K562 (cell line): Measurements from ENCODE around the gene SLC22A4. TPM values are rescaled to one million over a fixed set of nuclear protein-coding genes. Genes with fewer than 3 reads are reported as not detected.

Source experiments
- IRF2 ChIP-seq: sonication (generic); formaldehyde crosslinking; IDR thresholded peaks from 2 replicates; pipeline ENCODE4 v1.8.1; 2022; ENCODE audit warnings: mild to moderate bottlenecking, missing genetic modification reagents
- KAT8 ChIP-seq: fragments of 450-650 bp; IDR thresholded peaks from 2 replicates; pipeline ENCODE4 v1.6.1; 2016; ENCODE audit warnings: low read depth, mild to moderate bottlenecking
- MEF2A ChIP-seq: IDR thresholded peaks from 2 replicates; pipeline ENCODE4 v1.6.1; 2011; ENCODE audit warnings: low read depth, mild to moderate bottlenecking, low read length, moderate library complexity; ENCODE audit not compliant: control insufficient read depth
- MTF1 ChIP-seq: fragments of 250-450 bp; sonication (Bioruptor Pico); IDR thresholded peaks from 2 replicates; pipeline ENCODE4 v1.9.0; 2021; ENCODE audit warnings: moderate library complexity, mild to moderate bottlenecking, inconsistent platforms, borderline replicate concordance
- PHB2 ChIP-seq: fragments of 450-650 bp; IDR thresholded peaks from 2 replicates; pipeline ENCODE4 v1.6.1; 2017; ENCODE audit warnings: low read depth
- RAD51 ChIP-seq: fragments of 450-650 bp; IDR thresholded peaks from 2 replicates; pipeline ENCODE4 v1.7.1; 2016; ENCODE audit warnings: low read depth, mild to moderate bottlenecking, borderline replicate concordance
- RBBP5 ChIP-seq: fragments of 200-600 bp; sonication (generic); IDR thresholded peaks from 2 replicates; pipeline ENCODE4 v1.6.1; 2012; ENCODE audit warnings: borderline replicate concordance, mild to moderate bottlenecking, low read length, control low read depth, inconsistent platforms; ENCODE audit not compliant: insufficient read depth, poor library complexity, severe bottlenecking
- RBM25 ChIP-seq: fragments of 200-400 bp; formaldehyde crosslinking; IDR thresholded peaks from 2 replicates; pipeline ENCODE4 v1.6.1; 2018; ENCODE audit warnings: low read length, low read depth, moderate library complexity; ENCODE audit not compliant: severe bottlenecking
- ZBTB40 ChIP-seq, 2 experiments: fragments of 450-650 bp in 1 of 2; sonication (generic) in 1 of 2; formaldehyde crosslinking in 1 of 2; IDR thresholded peaks; 2 replicates each; pipeline versions ENCODE4 v1.7.1 to v1.9.0; 2016 to 2022; ENCODE audit warnings: inconsistent platforms in 1 of 2, mild to moderate bottlenecking in 1 of 2, missing genetic modification reagents in 1 of 2
- ZFP36 ChIP-seq: fragments of 150-350 bp; IDR thresholded peaks from 2 replicates; pipeline ENCODE4 v1.6.1; 2018; ENCODE audit warnings: low read length, low read depth; ENCODE audit not compliant: partially characterized antibody
- ZNF57 ChIP-seq: fragments of 450-650 bp; formaldehyde crosslinking; IDR thresholded peaks from 2 replicates; pipeline ENCODE4 v1.4.0; 2020; ENCODE audit warnings: mild to moderate bottlenecking, moderate library complexity
- ZNF75A ChIP-seq: fragments of 450-650 bp; formaldehyde crosslinking; IDR thresholded peaks from 2 replicates; pipeline ENCODE4 v1.4.0; 2020; ENCODE audit warnings: mild to moderate bottlenecking
- polyA plus RNA-seq, 8 experiments: library from polyadenylated mRNA; depleted of rRNA in 4 of 8; stranded (reverse) in 5 of 8; unstranded in 3 of 8; fragments of >200 nt; fragmentation: Nextera tagmentation in 2 of 8; fragmentation: Illumina TruSeq in 1 of 8; extraction: Ambion mirVana in 2 of 8; extraction: Trizol in 1 of 8; gene quantifications; 2 replicates each; pipeline versions ENCODE4 v1.2.1 to v1.2.3, GENCODE V29; 2011 to 2014; ENCODE audit warnings: inconsistent platforms in 1 of 8, missing spikeins in 1 of 8
- total RNA-seq, 7 experiments: library from RNA; depleted of rRNA in 6 of 7; stranded (reverse); fragments of >200 nt in 6 of 7; fragmentation: Illumina TruSeq in 2 of 7; extraction: Trizol in 2 of 7; gene quantifications; 2 replicates each; pipeline versions ENCODE4 v1.2.1 to v1.2.3, GENCODE V29; 2011 to 2021; ENCODE audit warnings: low replicate concordance in 1 of 7
- TF ChIP-seq, protein P1 (sequence below): fragments of 250-450 bp; sonication (Bioruptor Pico); IDR thresholded peaks from 2 replicates; pipeline ENCODE4 v1.8.0; 2021; ENCODE audit warnings: moderate library complexity, mild to moderate bottlenecking, inconsistent platforms
- TF ChIP-seq, protein P2 (sequence below): fragments of 450-650 bp; IDR thresholded peaks from 2 replicates; pipeline ENCODE4 v1.6.1; 2017; ENCODE audit warnings: antibody characterized with exemption

SLC22A4 gene
- total and polyA plus RNA-seq, 9 of the 15 experiments (the other 6 are each of a cell fraction or from before 2014, with no cell fraction given) = 2.7 to 9.5 (median 6.2) TPM

DNA sequence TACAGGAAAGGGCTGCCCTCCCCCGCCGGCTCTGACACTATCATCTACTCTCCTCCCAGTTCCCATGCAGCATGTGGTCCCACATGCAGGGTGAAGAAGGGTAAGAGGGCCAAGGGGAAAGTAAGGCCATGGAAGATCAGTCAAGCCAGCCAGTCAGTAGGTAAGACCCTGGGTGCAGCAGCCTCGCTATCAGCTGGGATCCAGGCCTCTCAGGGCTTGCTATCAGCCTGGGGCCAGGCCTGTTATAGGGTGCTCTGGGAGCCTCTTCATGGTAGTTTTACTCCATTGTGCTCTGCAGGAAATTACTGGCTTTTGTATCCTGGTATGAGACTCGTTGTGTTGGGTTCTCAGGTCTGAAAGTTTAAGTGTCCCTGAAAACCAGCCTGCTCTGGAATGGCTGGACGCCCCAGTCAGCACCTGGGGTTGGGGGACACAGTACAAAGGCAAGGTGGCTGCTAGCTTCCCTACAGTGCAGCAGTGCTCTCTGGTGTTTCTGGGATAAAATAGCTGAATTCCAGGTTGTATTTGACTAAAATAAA is 21.4 kb downstream of the SLC22A4 start (continued):
- TF ChIP-seq RBM25 (no peak), KAT8 (no peak), PHB2 (peak; percentile 84; the same call in 1 of the 2 replicates), ZBTB40 (IDR thresholded peaks at IDR 0.05) (no peak), ZBTB40 (CRISPR knock-in tag; IDR thresholded peaks at IDR 0.05) (no peak), IRF2 (CRISPR knock-in tag) (no peak), RAD51 (no peak; the same call in 1 of the 2 replicates), ZNF57 (no peak), ZNF75A (CRISPR knock-in tag) (no peak), MEF2A (no peak), ZFP36 (no peak), MTF1 (no peak), RBBP5 (no peak)
- TF ChIP-seq, protein P1, sequence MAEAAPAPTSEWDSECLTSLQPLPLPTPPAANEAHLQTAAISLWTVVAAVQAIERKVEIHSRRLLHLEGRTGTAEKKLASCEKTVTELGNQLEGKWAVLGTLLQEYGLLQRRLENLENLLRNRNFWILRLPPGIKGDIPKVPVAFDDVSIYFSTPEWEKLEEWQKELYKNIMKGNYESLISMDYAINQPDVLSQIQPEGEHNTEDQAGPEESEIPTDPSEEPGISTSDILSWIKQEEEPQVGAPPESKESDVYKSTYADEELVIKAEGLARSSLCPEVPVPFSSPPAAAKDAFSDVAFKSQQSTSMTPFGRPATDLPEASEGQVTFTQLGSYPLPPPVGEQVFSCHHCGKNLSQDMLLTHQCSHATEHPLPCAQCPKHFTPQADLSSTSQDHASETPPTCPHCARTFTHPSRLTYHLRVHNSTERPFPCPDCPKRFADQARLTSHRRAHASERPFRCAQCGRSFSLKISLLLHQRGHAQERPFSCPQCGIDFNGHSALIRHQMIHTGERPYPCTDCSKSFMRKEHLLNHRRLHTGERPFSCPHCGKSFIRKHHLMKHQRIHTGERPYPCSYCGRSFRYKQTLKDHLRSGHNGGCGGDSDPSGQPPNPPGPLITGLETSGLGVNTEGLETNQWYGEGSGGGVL = no peak
- TF ChIP-seq, protein P2, sequence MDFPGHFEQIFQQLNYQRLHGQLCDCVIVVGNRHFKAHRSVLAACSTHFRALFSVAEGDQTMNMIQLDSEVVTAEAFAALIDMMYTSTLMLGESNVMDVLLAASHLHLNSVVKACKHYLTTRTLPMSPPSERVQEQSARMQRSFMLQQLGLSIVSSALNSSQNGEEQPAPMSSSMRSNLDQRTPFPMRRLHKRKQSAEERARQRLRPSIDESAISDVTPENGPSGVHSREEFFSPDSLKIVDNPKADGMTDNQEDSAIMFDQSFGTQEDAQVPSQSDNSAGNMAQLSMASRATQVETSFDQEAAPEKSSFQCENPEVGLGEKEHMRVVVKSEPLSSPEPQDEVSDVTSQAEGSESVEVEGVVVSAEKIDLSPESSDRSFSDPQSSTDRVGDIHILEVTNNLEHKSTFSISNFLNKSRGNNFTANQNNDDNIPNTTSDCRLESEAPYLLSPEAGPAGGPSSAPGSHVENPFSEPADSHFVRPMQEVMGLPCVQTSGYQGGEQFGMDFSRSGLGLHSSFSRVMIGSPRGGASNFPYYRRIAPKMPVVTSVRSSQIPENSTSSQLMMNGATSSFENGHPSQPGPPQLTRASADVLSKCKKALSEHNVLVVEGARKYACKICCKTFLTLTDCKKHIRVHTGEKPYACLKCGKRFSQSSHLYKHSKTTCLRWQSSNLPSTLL = no peak
